KOPT-K1 (cell line): Measurements from ENCODE around the gene CLCN1.

ENCODE experiments used
- H3K27ac ChIP-seq: fragments of 200-600 bp; sonication (generic); 2 replicates; pipeline ENCODE4 v1.5.1; 2016; ENCODE audit warnings: antibody characterized with exemption, mild to moderate bottlenecking, low read depth, low read length; ENCODE audit not compliant: poor library complexity, severe bottlenecking
- H3K36me3 ChIP-seq: fragments of 200-600 bp; sonication (generic); 2 replicates; pipeline ENCODE4 v1.5.1; 2017; ENCODE audit warnings: antibody characterized with exemption, mild to moderate bottlenecking, low read length, moderate library complexity; ENCODE audit not compliant: insufficient read depth
- H3K9me3 ChIP-seq: fragments of 200-600 bp; sonication (generic); 2 replicates; pipeline ENCODE4 v1.5.1; 2017; ENCODE audit warnings: antibody characterized with exemption, low read length, mild to moderate bottlenecking; ENCODE audit not compliant: insufficient read depth, poor library complexity, severe bottlenecking

The CLCN1 gene

GRCh38 chr7:143315776-143316175 is at the start of gene CLCN1:
TSS of gene CLCN1 (plus strand) at chr7:143316111. CDS start at chr7:143316213, 102 bp downstream.
- Histone ChIP-seq H3K9me3 (no peaks in the 10 kb centered on the region), H3K36me3 (no peaks in the 10 kb centered on the region), H3K27ac (no peak within 1 kb of the TSS)

- Histone ChIP-seq H3K27ac (no peak overlapping the region), H3K9me3 (no peaks in the 10 kb centered on the region), H3K36me3 (peaks cover 53% of the 10 kb centered on the region)
Measured at GRCh38 chr7:143269251-143269650, 46.7 kb upstream of the CLCN1 start.

- no peaks in the 10 kb centered on the region for H3K9me3 ChIP-seq
- peaks cover 40% of the 10 kb centered on the region for H3K36me3 ChIP-seq
- no peak overlapping the region for H3K27ac ChIP-seq
Measured at GRCh38 chr7:143271240-143271639, 44.7 kb upstream of the CLCN1 start.

GRCh38 chr7:143272871-143273270 is 43.0 kb upstream of the CLCN1 start:
- Histone ChIP-seq H3K9me3 (no peaks in the 10 kb centered on the region), H3K27ac (no peak overlapping the region), H3K36me3 (peaks cover 24% of the 10 kb centered on the region)

GRCh38 chr7:143279186-143280098 is 36.5 kb upstream of the CLCN1 start:
- H3K27ac ChIP-seq: no peak overlapping the region
- H3K9me3 ChIP-seq: no peaks in the 10 kb centered on the region
- no peaks in the 10 kb centered on the region for H3K36me3 ChIP-seq

- H3K27ac ChIP-seq: no peak overlapping the region
- no peaks in the 10 kb centered on the region for H3K9me3 ChIP-seq
- H3K36me3 ChIP-seq: no peaks in the 10 kb centered on the region
Measured at GRCh38 chr7:143280160-143280559, 35.8 kb upstream of the CLCN1 start.

- Histone ChIP-seq H3K9me3 (no peaks in the 10 kb centered on the region), H3K36me3 (no peaks in the 10 kb centered on the region), H3K27ac (no peak overlapping the region)
Measured at GRCh38 chr7:143280566-143280965, 35.3 kb upstream of the CLCN1 start.

- Histone ChIP-seq H3K27ac (no peak overlapping the region), H3K9me3 (no peaks in the 10 kb centered on the region), H3K36me3 (no peaks in the 10 kb centered on the region)
Measured at GRCh38 chr7:143281529-143281928, 34.4 kb upstream of the CLCN1 start.

GRCh38 chr7:143282124-143282523 is 33.8 kb upstream of the CLCN1 start:
- peaks cover 5% of the 10 kb centered on the region for H3K9me3 ChIP-seq
- no peaks in the 10 kb centered on the region for H3K36me3 ChIP-seq
- no peak overlapping the region for H3K27ac ChIP-seq

- Histone ChIP-seq H3K36me3 (no peaks in the 10 kb centered on the region), H3K9me3 (peaks cover 13% of the 10 kb centered on the region), H3K27ac (peak overlapping the region; percentile 73)
Measured at GRCh38 chr7:143283381-143283780, 32.5 kb upstream of the CLCN1 start.

GRCh38 chr7:143284591-143285469 is 31.1 kb upstream of the CLCN1 start, which contains the start of gene TMEM139:
TSS of gene TMEM139 (plus strand) at chr7:143284958. CDS start at chr7:143285958, 1,000 bp downstream.
- peaks cover 13% of the 10 kb centered on the region for H3K9me3 ChIP-seq
- peaks cover 5% of the 10 kb centered on the region; the same call in 1 of the 2 replicates for H3K36me3 ChIP-seq
- H3K27ac ChIP-seq: peak within 1 kb of the TSS; percentile 73

- no peak overlapping the region for H3K27ac ChIP-seq
- H3K36me3 ChIP-seq: peaks cover 11% of the 10 kb centered on the region
- peaks cover 13% of the 10 kb centered on the region for H3K9me3 ChIP-seq
Measured at GRCh38 chr7:143285470-143285778, 30.5 kb upstream of the CLCN1 start.

- Histone ChIP-seq H3K9me3 (peaks cover 13% of the 10 kb centered on the region), H3K36me3 (peaks cover 16% of the 10 kb centered on the region), H3K27ac (no peak overlapping the region)
Measured at GRCh38 chr7:143285806-143286521, 29.9 kb upstream of the CLCN1 start.

GRCh38 chr7:143286522-143286890 is 29.4 kb upstream of the CLCN1 start:
- Histone ChIP-seq H3K27ac (no peak overlapping the region), H3K36me3 (peaks cover 22% of the 10 kb centered on the region), H3K9me3 (peaks cover 13% of the 10 kb centered on the region)
